Spinal cord (tissue), 10 donors: ENCODE data around the gene FADS2. TPM values are rescaled to one million over a fixed set of nuclear protein-coding genes. Genes with fewer than 3 reads are reported as not detected.

Experiments used
- DNase-seq, 6 donors: peaks; one replicate each; pipeline versions ENCODE4 v3.0.0 to v3.0.0-alpha.2; 2013 to 2015; ENCODE audit warnings: low spot score in 6 of 6, low read depth in 4 of 6
- H3K27ac ChIP-seq: one replicate; pipeline ENCODE4 v1.5.1; 2013; ENCODE audit warnings: low read depth, low read length, control low read depth
- H3K27me3 ChIP-seq: one replicate; pipeline ENCODE4 v1.6.1; 2013; ENCODE audit warnings: low read length; ENCODE audit not compliant: control insufficient read depth, insufficient read depth
- H3K36me3 ChIP-seq: one replicate; pipeline ENCODE4 v1.6.1; 2013; ENCODE audit warnings: low read length; ENCODE audit not compliant: control insufficient read depth, insufficient read depth
- H3K4me1 ChIP-seq: one replicate; pipeline ENCODE4 v1.6.1; 2013; ENCODE audit warnings: low read length; ENCODE audit not compliant: control insufficient read depth, insufficient read depth
- H3K4me3 ChIP-seq: one replicate; pipeline ENCODE4 v1.5.1; 2013; ENCODE audit warnings: low read depth, low read length, control low read depth
- H3K9me3 ChIP-seq: one replicate; pipeline ENCODE4 v1.6.1; 2013; ENCODE audit warnings: low read length; ENCODE audit not compliant: control insufficient read depth, insufficient read depth
- WGBS: methylation state at CpG from one replicate; pipeline ENCODE4 v1.1.5; 2013; ENCODE audit warnings: missing lambda C conversion rate; ENCODE audit not compliant: insufficient coverage; 5-methylcytosine and 5-hydroxymethylcytosine counted together
- polyA plus RNA-seq, 2 donors: library from polyadenylated mRNA; unstranded; fragments of 120-200 nt; gene quantifications; one replicate each; pipeline ENCODE4 v1.2.1, GENCODE V29; 2013; ENCODE audit not compliant: insufficient read length in 2 of 2
- total RNA-seq, 2 donors: library from RNA; depleted of rRNA in 1 of 2; stranded (reverse); fragments of 120-200 nt in 1 of 2; fragments of >200 nt in 1 of 2; gene quantifications; one replicate each; pipeline versions ENCODE4 v1.2.3 to v1.2.4, GENCODE V29; 2013 to 2014
- donor health status: healthy.

FADS2 gene
- total and polyA plus RNA-seq, 4 donors, result 125 to 452 (median 293) TPM

DNA sequence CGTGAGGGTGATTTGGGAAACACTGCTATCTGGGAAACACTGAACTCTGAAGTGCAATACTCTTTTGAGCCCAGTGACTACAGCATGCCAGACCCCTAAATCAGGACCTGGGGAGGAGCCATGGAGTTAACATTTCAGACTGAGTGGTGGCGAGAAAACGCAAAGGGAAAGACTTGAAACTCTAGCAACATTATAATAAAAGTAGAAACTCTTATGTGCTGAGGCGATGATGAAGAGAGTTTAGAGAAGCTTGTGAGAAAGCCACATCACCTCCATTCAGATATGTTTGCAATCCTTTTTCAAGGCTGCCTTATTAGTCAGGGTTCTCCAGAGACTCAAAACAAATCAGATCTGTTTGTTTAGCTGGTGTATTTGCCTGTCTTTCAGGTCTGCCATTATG lies 33.5 kb upstream of the FADS2 start:
- Histone ChIP-seq H3K9me3 (no peaks in the 10 kb centered on the region), H3K27me3 (no peaks in the 10 kb centered on the region), H3K4me3 (no peak overlapping the region), H3K4me1 (peaks cover 29% of the 10 kb centered on the region), H3K27ac (no peak overlapping the region), H3K36me3 (peaks cover 23% of the 10 kb centered on the region)
- DNase-seq, result no peak
- 90% methylated on average over 1 of the region's 4 CpGs for WGBS

DNA sequence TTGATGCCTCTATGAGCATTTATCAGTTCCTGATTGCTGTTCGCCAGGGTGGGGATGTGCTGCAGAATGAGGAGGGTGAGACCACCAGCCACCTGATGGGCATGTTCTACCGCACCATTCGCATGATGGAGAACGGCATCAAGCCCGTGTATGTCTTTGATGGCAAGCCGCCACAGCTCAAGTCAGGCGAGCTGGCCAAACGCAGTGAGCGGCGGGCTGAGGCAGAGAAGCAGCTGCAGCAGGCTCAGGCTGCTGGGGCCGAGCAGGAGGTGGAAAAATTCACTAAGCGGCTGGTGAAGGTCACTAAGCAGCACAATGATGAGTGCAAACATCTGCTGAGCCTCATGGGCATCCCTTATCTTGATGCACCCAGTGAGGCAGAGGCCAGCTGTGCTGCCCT lies 32.6 kb upstream of the FADS2 start:
- no peaks in the 10 kb centered on the region for H3K27me3 ChIP-seq
- DNase-seq, result no peak
- no peaks in the 10 kb centered on the region for H3K9me3 ChIP-seq
- H3K4me3 ChIP-seq, result no peak overlapping the region
- H3K27ac ChIP-seq, result no peak overlapping the region
- peaks cover 21% of the 10 kb centered on the region for H3K4me1 ChIP-seq
- 73% methylated on average over 11 of the region's 12 CpGs for WGBS
- peaks cover 22% of the 10 kb centered on the region for H3K36me3 ChIP-seq

DNA sequence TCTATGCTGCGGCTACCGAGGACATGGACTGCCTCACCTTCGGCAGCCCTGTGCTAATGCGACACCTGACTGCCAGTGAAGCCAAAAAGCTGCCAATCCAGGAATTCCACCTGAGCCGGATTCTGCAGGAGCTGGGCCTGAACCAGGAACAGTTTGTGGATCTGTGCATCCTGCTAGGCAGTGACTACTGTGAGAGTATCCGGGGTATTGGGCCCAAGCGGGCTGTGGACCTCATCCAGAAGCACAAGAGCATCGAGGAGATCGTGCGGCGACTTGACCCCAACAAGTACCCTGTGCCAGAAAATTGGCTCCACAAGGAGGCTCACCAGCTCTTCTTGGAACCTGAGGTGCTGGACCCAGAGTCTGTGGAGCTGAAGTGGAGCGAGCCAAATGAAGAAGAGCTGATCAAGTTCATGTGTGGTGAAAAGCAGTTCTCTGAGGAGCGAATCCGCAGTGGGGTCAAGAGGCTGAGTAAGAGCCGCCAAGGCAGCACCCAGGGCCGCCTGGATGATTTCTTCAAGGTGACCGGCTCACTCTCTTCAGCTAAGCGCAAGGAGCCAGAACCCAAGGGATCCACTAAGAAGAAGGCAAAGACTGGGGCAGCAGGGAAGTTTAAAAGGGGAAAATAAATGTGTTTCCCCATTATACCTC lies 32.1 kb upstream of the FADS2 start:
- Histone ChIP-seq H3K4me1 (peaks cover 17% of the 10 kb centered on the region), H3K4me3 (no peak overlapping the region), H3K27me3 (no peaks in the 10 kb centered on the region), H3K27ac (no peak overlapping the region), H3K9me3 (no peaks in the 10 kb centered on the region), H3K36me3 (peaks cover 21% of the 10 kb centered on the region)
- WGBS, result 92% methylated on average over 16 of the region's 18 CpGs
- DNase-seq, result no peak

DNA sequence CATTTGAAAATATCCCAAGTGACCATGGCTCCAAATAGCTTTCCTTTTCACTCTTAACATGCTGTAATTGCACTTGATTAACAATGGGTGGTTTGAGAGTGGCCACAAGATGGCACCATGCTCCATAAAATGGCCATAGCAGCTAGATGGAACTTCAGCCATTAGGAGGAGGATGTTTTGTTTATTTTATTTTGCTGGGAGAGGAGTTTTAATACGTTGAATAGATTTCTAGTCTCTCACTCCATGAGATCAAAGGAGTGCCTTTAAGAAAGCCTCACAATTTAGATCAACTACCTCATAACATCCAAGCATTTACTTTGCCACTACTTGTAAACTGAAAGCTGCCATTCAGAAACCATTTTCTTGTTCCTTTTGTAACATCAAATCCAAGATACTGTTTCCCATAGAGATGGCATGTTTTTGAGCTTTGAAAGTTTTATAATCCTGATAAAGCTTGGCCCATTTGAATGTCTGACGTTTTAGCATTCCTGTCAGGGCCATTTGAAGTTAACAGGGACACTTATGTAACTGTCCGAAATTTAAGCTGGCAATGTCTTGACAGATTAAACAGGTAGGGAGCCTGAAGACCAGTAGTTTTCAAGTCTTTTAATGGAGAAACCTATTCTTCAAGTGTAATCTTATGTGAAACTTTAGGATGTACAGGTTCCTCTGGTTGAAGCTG lies 30.7 kb upstream of the FADS2 start:
- 54% methylated on average over 2 of the region's 3 CpGs for WGBS

DNA sequence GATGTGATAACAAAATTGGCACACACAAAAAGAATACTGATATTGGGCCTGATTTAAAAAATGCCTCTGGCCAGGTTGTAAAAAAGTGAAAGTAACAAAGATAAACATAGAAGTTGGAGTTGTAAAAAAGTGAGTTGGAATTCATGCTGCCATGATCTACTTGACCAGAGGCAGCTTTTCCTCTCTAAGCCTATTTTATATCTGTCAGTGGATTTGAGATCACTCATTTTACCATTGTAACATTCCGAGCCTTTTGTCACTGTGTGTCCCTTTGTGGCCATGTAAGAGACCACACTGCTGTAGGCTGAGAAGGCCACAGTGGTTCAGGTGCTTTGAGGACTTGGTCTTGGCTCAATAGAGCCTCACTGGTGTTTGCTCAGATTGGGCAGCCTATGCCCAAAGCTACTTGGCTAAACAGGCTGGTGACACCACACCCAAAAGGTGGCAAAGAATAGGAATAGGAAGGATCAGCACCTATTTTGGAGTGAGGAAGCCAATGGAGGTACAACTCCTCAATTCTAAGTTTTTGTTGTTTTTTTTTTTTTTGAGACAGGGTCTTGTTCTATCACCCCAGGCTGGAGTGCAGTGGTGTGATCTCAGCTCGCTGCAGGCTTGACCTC lies 28.3 kb upstream of the FADS2 start:
- no peak for DNase-seq
- no peak overlapping the region for H3K4me3 ChIP-seq
- 100% methylated on average over 1 of the region's 2 CpGs for WGBS
- H3K4me1 ChIP-seq, result no peaks in the 10 kb centered on the region
- H3K27ac ChIP-seq, result no peak overlapping the region
- no peaks in the 10 kb centered on the region for H3K27me3 ChIP-seq
- H3K36me3 ChIP-seq, result peaks cover 53% of the 10 kb centered on the region
- H3K9me3 ChIP-seq, result no peaks in the 10 kb centered on the region

More for the DNA sequence above, 30.7 kb upstream of the FADS2 start:
- Histone ChIP-seq H3K36me3 (peaks cover 29% of the 10 kb centered on the region), H3K27ac (peak overlapping the region; percentile 49), H3K4me3 (no peak overlapping the region), H3K4me1 (peaks cover 13% of the 10 kb centered on the region), H3K27me3 (no peaks in the 10 kb centered on the region), H3K9me3 (no peaks in the 10 kb centered on the region)
- peak in 5 of 6 donors; percentile 74 to 95 (median 79) for DNase-seq

DNA sequence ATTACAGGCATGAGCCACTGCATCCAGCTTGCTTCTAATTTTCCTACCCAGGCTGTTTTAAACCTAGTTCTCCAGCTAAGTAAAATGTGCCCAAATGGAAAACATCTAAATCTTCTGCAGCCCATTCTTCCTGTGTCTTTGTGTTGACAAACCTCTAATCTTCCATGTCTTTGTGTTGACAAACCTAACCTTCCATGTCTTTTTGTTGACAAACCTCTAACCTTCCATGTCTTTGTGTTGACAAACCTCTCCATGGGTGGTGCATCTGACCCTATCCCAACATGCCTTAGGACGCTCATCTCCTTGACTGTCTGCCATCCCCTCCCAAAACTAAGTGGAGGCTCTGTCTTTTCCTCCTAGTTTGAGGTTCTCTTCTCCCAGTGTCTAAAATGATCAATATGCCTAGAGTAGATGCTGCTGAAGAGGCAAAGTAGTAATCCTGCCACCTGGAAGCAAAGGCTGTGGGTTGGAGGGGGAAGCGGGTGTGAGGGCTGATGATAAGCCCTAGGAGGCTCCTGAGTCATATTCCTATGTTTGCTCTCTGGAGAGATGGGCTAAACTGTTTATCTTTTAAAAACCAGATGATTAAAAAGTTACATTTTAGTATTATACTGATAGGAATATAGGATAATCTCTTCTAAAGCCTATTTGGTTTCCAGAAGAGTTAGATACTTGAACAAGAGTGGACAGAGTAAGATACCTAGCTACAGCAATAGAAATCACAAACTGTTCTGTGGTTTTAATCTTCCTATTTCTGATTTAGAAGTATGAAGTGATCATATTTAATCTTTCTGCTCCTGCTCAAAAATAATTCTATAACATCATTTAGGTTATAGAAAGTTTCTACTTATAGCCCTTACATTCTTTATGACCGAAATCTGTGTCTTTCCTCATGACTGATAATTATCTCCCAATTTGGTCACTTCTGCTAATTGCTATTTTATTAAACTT lies 27.5 kb upstream of the FADS2 start:
- Histone ChIP-seq H3K27me3 (no peaks in the 10 kb centered on the region), H3K4me1 (no peaks in the 10 kb centered on the region), H3K9me3 (no peaks in the 10 kb centered on the region), H3K36me3 (peaks cover 56% of the 10 kb centered on the region), H3K4me3 (no peak overlapping the region), H3K27ac (no peak overlapping the region)
- WGBS, result no CpG with 5 or more reads among the region's 3 CpGs
- DNase-seq, result no peak

DNA sequence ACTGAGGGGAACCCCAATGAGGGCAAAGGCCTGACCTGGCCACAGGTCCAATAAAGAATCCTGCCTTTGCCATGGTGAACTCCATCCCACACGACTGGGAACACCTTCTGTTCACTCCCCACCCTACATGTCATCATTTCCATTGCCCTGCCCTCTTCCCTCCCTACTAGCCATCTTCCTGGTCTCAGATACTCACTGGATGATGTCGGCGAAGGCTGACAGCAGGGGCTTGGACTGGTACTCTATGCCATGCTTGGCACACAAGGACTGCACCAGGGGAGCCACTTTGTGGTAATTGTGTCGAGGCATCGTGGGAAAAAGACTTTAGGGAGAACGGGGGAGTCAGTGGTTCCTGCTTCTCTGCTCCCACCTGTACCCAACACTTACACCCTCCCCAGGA lies 25.5 kb upstream of the FADS2 start:
- 96% methylated on average over 4 of the region's 6 CpGs for WGBS
- H3K27ac ChIP-seq, result no peak overlapping the region
- no peak overlapping the region for H3K4me3 ChIP-seq
- H3K4me1 ChIP-seq, result no peaks in the 10 kb centered on the region
- no peaks in the 10 kb centered on the region for H3K27me3 ChIP-seq
- H3K36me3 ChIP-seq, result peaks cover 67% of the 10 kb centered on the region
- no peaks in the 10 kb centered on the region for H3K9me3 ChIP-seq
- no peak for DNase-seq

DNA sequence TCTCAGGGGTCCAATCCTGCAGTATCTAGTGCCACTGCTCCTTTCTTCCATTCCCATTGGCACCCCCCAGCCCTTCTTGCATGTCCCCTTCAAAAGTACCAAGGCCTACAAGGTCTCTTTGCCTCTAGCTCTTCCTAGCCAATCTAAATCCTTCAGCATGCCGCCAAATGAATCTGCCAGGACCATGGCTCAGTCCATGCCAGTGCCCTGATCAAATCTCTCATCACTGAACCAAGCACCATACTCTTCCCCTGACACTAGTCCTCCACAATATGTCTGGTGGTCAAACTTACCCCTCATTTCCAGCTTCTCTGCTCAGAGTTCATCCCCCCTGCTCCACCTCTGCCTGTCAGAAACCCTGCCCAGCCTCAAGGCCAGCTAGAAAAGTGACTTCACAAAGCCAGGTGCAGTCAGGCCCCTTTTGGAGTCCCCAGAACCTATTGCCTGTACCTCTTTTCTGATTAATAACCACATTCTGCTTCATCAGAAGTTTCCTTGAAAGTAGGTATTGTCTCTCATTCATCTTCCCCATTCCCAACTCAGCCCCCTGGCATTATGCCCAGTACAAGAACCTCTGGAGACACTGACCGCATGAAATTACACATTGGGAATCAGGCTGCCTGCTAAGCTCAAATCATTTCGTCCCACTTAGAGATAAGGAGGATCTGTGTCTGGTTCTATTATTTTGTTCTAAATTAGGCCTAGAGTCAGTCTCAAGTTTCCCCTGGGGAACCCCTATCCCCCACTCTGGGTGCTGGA lies 24.0 kb upstream of the FADS2 start:
- H3K4me1 ChIP-seq, result no peaks in the 10 kb centered on the region
- H3K27me3 ChIP-seq, result no peaks in the 10 kb centered on the region
- H3K27ac ChIP-seq, result no peak overlapping the region
- H3K36me3 ChIP-seq, result peaks cover 78% of the 10 kb centered on the region
- WGBS, result 91% methylated on average over 1 of the region's 3 CpGs
- H3K9me3 ChIP-seq, result no peaks in the 10 kb centered on the region
- peak in 1 of 6 donors; percentile 40 for DNase-seq
- no peak overlapping the region for H3K4me3 ChIP-seq

DNA sequence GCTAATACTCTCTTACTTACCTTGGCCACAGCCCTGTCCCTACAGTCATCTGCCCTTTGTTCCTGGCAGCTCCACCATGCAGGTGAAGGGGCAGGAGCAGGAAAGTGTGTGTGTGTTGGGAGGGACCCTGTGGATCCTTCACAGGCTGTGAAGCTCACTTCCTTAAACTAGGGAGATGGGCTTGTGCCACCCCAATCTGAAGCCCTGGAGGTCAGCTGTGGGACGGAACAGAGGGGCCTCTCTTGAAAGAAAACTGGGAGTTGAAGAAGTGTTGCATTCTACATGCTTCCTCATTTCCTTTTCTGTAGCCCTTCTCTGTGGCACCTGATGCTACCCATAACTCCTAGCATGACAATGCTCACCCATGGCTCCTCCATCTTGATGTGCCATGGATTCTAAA lies 23.0 kb upstream of the FADS2 start:
- 71% methylated on average over 1 of the region's 1 CpG for WGBS
- no peak for DNase-seq
- Histone ChIP-seq H3K4me3 (no peak overlapping the region), H3K36me3 (peaks cover 81% of the 10 kb centered on the region), H3K27ac (no peak overlapping the region), H3K4me1 (no peaks in the 10 kb centered on the region), H3K9me3 (no peaks in the 10 kb centered on the region), H3K27me3 (no peaks in the 10 kb centered on the region)
